GM12878 (cell line): ENCODE data around the gene MYOCD.

Experiments used
- CTCF ChIP-seq, 3 experiments: IDR thresholded peaks in 2 of 3; conservative IDR thresholded peaks in 1 of 3; 2 replicates each; pipeline ENCODE4 v1.5.1; 2011; ENCODE audit warnings: low read depth in 3 of 3, low read length in 3 of 3, mild to moderate bottlenecking in 3 of 3, control low read depth in 2 of 3, moderate library complexity in 2 of 3, inconsistent platforms in 1 of 3, mixed read lengths in 1 of 3; ENCODE audit not compliant: control insufficient read depth in 2 of 3, insufficient read depth in 1 of 3; ENCODE audit errors: extremely low read depth in 1 of 3
- E4F1 ChIP-seq: fragments of 450-650 bp; IDR thresholded peaks from 2 replicates; pipeline ENCODE4 v1.6.1; 2018; ENCODE audit warnings: borderline replicate concordance, mild to moderate bottlenecking; ENCODE audit not compliant: partially characterized antibody
- RAD21 ChIP-seq: IDR thresholded peaks from 2 replicates; pipeline ENCODE4 v1.6.1; 2011; ENCODE audit warnings: mild to moderate bottlenecking, low read depth, low read length, moderate library complexity; ENCODE audit not compliant: insufficient read depth
- SMAD1 ChIP-seq: fragments of 450-650 bp; IDR thresholded peaks from 2 replicates; pipeline ENCODE4 v1.6.1; 2018; ENCODE audit warnings: mild to moderate bottlenecking, low read depth; ENCODE audit not compliant: partially characterized antibody
- SMC3 ChIP-seq: IDR thresholded peaks from 2 replicates; pipeline ENCODE4 v1.6.1; 2011; ENCODE audit warnings: low read length, improper control_type of control experiment, borderline replicate concordance

DNA sequence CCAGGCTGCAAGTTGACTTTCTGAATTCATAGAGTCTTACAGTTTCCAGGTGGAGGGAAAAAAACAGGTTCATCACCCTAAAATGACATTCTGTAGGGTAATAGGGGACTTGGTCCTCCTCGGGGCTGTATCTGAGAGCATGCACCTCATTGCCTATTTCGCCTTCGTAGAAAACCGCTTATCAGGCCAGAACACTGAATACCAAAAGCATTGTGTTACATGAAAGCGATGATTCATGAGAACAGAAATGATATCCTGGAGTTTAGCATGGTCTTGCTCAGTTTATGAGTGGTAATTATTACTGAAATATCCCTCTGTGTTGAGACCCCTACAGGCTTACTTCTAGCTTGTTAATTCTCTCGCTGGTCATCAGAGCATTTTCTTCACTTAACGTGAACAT, 62.2 kb downstream of the MYOCD start:
- TF ChIP-seq RAD21 (no peak), SMC3 (no peak), CTCF (IDR thresholded peaks at IDR 0.05 in 2 of 3, conservative IDR thresholded peaks at IDR 0.05 in 1 of 3; ENCODE audit: control insufficient read depth in 2 of 3, extremely low read depth in 1 of 3, insufficient read depth in 1 of 3, low read depth in 3 of 3, low read length in 3 of 3) (no peak), SMAD1 (no peak), E4F1 (no peak)
